Activated CD8-positive, alpha-beta memory T cell treated with anti-CD3 and anti-CD28 coated beads for 36 hours (primary cell): ENCODE measurements around the gene CYP19A1. TPM values are rescaled to one million over a fixed set of nuclear protein-coding genes. Genes with fewer than 3 reads are reported as not detected.

Experiments
- CTCF ChIA-PET: fragments of 350-600 bp; sonication (Branson Sonifier 250); formaldehyde crosslinking; loops from one replicate; lab custom pipeline; 2021; ENCODE audit warnings: antibody characterized with exemption; lab: Charles Lee
- POLR2A ChIA-PET: fragments of 350-600 bp; sonication (Branson Sonifier 250); formaldehyde crosslinking; loops from one replicate; lab custom pipeline; 2021; ENCODE audit warnings: antibody characterized with exemption; lab: Charles Lee
- total RNA-seq, 2 experiments: library from RNA; stranded (reverse); gene quantifications; one replicate each; pipeline ENCODE4 v1.2.3, GENCODE V29; 2021

Gene CYP19A1
- total RNA-seq, 2 experiments from 2014 or later: not detected

DNA sequence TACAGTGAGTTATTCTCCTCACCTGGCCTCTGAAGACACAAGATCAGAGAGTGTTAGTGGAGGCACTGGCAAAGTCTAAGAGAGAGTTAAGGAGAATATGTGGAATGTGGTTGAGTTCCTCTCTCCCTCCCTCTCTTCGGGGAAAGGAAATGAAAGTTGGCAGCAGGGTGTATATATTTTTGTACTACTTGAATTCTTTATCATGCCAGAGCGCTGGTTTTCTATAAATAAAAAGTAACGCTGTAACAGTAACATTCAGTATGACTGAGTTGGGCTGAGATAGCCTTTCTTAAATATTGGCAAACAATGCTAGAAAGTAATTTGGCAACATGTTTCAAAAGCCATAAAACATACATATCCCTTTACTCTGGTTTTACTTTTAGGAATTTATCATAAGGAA is 166.2 kb downstream of the CYP19A1 start:
- POLR2A ChIA-PET: no interaction called here
- CTCF ChIA-PET: interaction anchor here (0.6 to 2.0 kb wide), 2 partner anchors 9 to 20 kb away, joined by 3 to 7 read pairs; no protein-coding TSS in a partner anchor

DNA sequence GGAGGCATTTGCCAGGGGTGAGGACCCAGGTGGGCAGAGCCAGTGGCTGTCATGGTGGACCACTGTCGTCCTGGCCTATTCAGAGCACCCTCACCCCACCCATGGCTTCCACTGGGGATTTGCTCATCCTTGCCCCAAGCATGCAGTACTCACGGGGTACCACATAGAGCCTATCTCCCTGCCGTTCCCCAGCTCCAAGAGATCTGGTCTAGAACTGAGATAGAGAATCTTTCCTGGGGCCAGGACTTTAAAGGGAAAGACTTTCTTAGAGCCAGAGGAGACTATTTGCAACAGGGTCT is 166.8 kb downstream of the CYP19A1 start:
- POLR2A ChIA-PET: no interaction called here
- CTCF ChIA-PET: interaction anchor here (2.0 kb wide), 1 partner anchor 8 kb away, joined by 7 read pairs; no protein-coding TSS in a partner anchor

DNA sequence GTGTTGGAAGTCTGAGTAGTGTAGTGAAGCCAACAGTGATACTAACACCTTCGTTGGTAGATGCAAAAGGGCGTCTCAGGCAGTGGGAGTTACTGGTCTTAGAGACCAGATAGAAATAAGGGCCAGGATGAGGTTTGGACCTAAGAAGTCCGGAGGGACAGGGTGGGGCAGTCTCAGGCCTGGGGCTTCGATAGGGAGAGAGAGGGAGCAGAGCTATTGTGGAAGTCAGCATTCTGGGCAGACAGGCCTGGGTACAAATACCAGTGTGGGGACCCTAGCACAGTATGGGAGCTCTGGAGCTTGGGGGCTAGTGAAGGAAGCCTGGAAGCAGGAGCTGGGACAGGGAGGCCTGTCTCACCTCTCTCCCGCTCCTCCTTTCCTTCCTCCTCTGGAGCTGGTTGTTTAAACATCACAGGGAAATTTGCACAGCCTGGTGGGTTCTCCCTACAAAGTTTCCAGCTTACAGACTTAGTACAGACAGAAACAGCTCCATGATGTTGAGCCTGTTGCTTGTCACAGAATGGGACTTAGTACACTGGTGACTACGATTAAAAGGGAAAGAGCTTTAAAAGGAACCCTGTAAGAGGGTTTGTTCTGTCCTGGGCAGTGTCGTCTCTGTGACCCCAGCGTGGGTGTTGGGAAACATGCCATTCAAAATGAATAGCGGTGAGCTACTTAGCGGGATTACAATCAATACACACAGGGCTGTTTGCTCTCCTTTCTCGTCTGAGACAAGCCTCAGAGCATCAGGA is 167.3 kb downstream of the CYP19A1 start:
- POLR2A ChIA-PET: no interaction called here
- CTCF ChIA-PET: no interaction called here

DNA sequence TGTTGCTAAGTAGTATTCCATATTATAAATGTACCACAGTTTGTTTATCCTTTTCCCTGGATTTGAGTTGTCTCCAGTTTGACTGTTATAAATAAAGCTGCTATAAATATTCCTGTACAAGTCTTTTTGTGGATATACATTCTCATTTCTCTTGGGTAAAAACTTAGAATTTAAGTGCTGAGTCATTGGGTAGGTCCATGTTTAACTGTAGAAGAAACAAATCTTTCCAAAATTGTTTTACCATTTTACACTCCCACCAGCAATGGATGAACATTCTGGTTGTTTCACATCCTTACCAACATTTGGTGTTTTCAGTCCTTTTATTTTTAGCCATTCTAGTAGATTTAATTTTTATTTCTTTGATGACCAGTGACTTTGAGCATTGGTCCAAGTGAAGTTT is 169.7 kb downstream of the CYP19A1 start:
- ChIA-PET CTCF (no interaction called here), POLR2A (no interaction called here)

DNA sequence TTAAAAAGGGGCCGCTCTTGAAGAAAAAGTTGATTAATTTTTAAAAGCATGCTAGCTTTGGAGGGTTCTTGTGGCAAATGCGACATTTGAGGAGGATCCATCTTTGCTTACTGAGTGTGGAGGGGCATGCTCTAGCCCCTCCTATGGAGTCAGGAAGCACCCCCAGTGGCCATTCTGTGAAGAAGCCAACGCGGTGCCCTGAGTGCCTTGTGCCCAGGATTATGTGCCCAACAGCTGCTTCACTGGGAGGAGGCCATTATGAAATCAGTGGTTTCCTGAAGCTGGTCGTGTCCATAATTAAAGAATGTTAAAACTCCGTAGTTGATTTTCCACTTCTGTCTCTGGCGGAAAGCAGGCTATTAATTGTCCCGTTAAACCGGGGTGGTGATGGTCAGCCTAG is 174.6 kb downstream of the CYP19A1 start:
- POLR2A ChIA-PET: no interaction called here
- CTCF ChIA-PET: interaction anchor here (1.1 to 2.8 kb wide), 4 partner anchors 9 to 240 kb away, joined by 3 to 17 read pairs (median 8); no protein-coding TSS in a partner anchor

DNA sequence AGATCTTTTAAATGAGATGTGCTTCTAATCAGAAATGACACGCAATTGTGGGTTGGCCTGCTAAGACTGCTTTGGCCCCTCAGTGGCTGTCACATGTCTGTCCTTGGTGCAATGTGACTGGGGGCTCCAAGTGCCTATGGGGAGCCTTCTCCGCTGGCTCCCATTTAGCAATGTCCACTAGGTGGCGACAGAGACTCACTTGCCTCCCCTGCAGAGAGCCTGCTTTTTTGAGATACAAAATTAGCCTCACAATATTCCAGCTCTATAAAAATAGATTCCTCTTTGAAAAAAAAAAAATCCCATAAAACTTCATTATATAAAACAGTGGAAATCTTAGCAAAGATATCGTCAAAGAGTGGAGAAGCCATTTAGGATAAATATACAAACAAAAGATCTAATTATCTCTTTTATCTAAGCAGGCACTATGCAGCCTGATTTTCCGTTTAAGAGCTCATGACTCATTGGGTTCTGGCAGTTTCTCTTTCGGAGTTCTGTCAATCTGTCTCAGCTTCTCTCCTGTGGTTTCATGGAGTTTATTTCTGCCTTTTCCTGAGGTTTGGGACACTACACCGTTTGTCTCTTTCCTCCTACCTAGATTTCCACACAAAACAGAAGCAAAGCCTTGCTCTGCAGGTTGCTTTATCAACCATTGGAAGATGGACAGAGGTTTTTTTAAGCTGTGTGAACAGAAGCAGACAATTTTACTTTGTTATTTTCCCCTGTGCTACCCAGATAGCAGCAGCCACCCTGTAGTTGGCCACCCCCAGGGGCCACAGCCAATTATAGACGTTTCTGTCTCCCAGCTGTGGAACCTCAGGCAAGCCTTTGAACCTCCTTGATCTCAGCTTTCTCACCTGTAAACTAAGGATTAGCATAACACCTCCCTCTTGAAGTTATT is 175.3 kb downstream of the CYP19A1 start:
- POLR2A ChIA-PET: interaction anchor here (0.6 kb wide), 1 partner anchor 702 kb away, joined by 4 read pairs; no protein-coding TSS in a partner anchor
- CTCF ChIA-PET: interaction anchor here (0.7 to 2.8 kb wide), 9 partner anchors 9 to 240 kb away, joined by 3 to 17 read pairs (median 4); no protein-coding TSS in a partner anchor

DNA sequence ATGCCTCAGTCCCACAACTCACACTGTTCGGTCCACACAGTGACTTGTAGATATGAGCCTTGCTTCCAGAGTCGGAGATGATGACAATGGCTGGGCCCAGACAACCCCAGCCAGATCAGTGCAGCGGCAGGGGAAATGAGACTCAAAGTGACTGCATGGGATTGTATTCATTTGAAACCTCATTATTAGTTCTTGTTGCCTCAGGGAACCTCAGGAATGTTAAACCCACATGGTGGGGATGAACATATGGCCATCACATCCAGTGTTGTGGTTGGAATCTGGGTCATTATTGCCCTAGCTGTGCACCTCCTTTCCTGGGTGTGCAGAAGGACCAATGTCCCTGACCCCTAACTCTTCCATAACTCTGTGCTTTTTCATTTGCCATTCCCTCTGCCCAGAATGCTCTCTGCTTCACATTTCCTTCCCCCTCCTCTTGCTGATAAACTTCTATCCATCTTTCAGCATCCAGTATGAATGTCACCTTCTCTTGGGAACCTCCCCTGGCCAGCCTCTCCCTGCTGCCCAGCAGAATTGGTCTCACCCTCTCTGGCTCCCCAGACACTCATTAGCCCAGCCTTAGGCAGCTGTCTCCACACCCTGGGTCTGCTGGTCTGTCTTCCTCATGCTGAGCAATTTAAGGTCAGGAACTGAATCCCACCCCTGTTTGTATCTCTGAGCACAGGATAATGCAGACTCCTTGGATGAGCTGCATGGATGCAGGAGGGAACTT is 176.7 kb downstream of the CYP19A1 start:
- ChIA-PET POLR2A (no interaction called here), CTCF (interaction anchor here (0.8 to 2.2 kb wide), 4 partner anchors 11 to 218 kb away, joined by 4 to 7 read pairs (median 4); no protein-coding TSS in a partner anchor)

DNA sequence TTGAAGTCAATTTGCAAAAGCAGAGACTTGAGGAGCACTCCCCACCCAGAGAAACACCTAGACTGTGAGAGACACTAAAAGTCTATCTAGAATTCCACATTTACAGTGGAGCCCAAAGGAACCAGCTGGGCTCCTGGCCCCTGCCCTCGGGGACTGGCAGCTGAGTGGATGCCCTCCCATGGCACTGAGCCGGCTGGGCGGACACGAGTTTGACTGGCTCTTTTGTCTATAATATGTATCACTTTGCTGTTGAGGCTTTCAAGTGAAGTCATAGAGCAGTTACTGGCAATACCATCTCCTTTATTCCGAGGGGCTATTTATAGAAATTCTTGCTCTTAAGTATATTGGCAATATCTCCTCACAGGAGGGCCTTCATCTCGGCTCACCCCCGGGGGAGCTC is 177.9 kb downstream of the CYP19A1 start:
- ChIA-PET CTCF (interaction anchor here (1.3 kb wide), 1 partner anchor 33 kb away, joined by 4 read pairs; no protein-coding TSS in a partner anchor), POLR2A (no interaction called here)

Other genes with a start within 250 kb of the CYP19A1 start
- gene TNFAIP8L3, start 243.7 kb downstream of the CYP19A1 start, total RNA-seq: 1 to 10 TPM; 1.2 to 1.6 TPM
- gene GLDN, start 3.1 kb upstream of the CYP19A1 start, total RNA-seq: not detected